Activated CD4-positive, alpha-beta T cell treated with anti-CD3 and anti-CD28 coated beads, Interleukin-2, amount 50 U/mL, for 48 hours (primary cell): ENCODE data around the gene NSD1.
"Not testable (repeated sequence)": the region's sequence is repeated elsewhere in the genome, so short reads cannot be mapped to it uniquely, and the experiment has no call there.

Source experiments
- DNase-seq, 2 experiments: peaks; one replicate each; pipeline ENCODE4 v3.0.0-alpha.2; 2020

NSD1 gene

DNA sequence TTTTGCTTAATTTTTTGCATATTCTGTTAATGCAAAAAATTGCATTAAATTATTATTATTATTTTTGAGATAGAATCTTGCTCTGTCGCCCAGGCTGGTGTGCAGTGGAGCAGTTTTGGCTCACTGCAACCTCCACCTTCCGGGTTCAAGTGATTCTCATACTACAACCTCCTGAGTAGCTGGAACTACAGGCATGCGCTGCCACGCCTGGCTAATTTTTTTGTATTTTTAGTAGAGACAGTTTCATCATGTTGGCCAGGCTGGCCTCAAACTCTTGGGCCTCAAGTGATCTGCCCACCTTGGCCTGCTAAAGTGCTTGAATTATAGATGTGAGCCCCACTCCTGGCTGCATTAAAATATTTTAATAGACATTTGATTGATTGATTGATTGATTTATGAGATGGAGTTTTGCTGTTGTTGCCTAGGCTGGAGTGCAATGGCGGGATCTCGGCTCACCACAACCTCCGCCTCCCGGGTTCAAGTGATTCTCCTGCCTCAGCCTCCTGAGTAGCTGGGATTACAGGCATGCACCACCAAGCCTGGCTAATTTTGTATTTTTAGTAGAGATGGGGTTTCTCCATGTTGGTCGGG is 44.4 kb downstream of the NSD1 start:
- not testable (repeated sequence) for DNase-seq

DNA sequence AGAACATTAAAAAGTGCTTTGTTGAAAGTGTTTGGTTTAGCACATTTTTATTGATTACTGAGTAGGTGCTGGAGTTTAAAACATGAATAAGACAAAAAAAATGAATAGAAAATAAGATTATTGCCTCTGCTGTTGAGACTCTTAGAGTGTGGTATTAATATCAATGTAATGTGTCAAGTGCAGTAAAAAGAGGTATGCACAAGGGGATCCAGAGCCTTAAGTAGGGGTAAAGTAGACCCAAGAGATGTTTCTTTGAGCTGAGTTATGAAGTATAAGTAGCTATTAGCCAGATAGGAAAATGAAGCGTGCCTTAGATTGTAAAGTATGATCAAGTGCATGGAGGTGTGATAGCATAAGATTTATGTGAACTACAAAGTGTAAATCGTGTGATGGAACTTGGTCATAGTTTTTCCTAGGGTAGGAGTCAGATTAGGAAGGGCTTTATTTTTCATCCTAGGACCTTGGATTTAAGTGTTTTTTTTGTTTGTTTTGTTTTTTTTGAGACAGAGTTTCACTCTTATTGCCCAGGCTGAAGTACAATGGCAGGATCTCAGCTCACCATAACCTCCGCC is 45.2 kb downstream of the NSD1 start:
- no peak for DNase-seq

- DNase-seq: no peak
Observed at GRCh38 chr5:177179431-177179830, 45.9 kb downstream of the NSD1 start.

- DNase-seq: no peak
Observed at GRCh38 chr5:177183142-177183541, 49.6 kb downstream of the NSD1 start.

GRCh38 chr5:177183766-177184360 is 50.3 kb downstream of the NSD1 start:
- no peak for DNase-seq

DNA sequence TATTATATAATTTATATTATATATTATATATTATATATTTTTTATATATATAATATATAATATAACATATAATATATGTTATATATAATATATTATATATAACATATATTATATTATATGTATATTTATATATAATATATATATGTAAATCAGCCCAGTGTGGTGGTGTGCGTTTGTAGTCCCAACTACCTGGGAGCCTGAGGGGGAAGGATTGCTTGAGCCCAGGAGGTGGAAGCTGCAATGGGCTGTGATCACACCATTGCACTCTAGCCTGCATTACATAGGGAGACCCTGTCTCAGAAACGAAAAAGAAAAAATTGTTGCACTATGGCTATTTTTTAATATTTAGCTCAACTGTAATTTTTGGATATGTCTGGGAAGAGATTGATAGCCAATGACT is 52.4 kb downstream of the NSD1 start:
- no peak for DNase-seq

GRCh38 chr5:177186645-177187044 is 53.1 kb downstream of the NSD1 start:
- DNase-seq: no peak

- no peak for DNase-seq
Observed at GRCh38 chr5:177188775-177189174, 55.2 kb downstream of the NSD1 start.

DNA sequence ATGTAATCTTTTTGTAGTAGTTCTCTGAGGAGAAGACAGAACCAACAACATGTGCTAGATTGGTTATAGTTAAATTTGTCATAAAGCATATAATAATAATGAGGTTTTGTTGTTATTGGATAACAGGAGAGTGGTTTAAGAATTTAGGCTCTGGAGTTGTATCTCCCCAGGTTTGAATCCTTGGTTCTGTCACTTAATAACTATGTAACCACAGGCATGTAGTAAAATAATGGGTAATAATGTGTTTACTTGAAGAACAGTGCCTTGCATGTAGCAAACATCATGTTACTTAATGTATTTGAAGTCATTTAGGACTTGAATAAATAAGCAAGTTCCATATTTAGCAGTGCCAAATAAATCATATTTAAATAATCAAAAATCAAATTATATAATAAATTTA is 55.8 kb downstream of the NSD1 start:
- DNase-seq: no peak

GRCh38 chr5:177189965-177190364 is 56.4 kb downstream of the NSD1 start:
- DNase-seq: no peak

DNA sequence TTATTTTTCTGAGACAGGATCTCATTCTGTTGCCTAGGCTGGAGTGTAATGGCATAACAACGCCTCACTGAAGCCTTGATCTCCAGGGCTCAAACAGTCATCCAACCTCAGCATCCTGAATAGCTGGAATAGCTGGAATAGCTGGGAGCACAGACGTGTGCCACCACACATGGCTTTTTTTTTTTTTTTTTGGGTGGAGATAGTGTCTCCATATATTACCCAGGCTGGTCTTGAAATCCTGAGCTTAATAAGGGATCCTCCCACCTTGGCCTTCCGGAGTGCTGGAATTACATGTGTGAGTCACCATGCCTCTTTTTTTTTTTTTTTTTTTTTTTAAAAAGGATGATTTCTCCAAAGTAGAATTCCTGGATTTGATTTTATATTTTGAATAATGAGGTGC is 60.7 kb downstream of the NSD1 start:
- no peak for DNase-seq

GRCh38 chr5:177195307-177195952 is 61.9 kb downstream of the NSD1 start:
- no peak for DNase-seq

GRCh38 chr5:177198738-177199137 is 65.2 kb downstream of the NSD1 start:
- DNase-seq: no peak

GRCh38 chr5:177204281-177204680 is 70.7 kb downstream of the NSD1 start:
- no peak for DNase-seq

DNA sequence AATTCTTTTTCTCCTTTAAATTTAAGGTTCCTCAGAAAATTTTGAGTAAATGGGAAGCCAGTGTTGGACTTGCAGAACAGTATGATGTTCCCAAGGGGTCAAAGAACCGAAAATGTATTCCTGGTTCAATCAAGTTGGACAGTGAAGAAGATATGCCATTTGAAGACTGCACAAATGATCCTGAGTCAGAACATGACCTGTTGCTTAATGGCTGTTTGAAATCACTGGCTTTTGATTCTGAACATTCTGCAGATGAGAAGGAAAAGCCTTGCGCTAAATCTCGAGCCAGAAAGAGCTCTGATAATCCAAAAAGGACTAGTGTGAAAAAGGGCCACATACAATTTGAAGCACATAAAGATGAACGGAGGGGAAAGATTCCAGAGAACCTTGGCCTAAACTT is 76.0 kb downstream of the NSD1 start:
- no peak for DNase-seq

GRCh38 chr5:177212242-177212641 is 78.7 kb downstream of the NSD1 start:
- no peak for DNase-seq

DNA sequence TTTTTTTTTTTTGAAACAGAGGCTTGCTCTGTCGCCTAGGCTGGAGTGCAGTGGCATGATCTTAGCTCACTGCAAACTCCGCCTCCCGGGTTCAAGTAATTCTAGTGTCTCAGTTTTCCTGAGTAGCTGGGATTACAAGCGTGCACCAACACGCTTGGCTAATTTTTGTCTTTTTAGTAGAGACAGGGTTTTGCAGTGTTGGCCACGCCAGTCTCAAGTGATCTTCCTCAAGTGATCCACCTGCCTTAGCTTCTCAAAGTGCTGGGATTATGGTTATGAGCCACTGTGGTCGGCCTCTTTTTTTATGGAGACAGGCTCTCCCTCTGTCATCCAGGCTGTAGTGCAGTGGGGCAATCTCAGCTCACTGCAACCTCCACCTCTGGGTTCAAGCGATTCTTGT is 87.0 kb downstream of the NSD1 start:
- DNase-seq: no peak

DNA sequence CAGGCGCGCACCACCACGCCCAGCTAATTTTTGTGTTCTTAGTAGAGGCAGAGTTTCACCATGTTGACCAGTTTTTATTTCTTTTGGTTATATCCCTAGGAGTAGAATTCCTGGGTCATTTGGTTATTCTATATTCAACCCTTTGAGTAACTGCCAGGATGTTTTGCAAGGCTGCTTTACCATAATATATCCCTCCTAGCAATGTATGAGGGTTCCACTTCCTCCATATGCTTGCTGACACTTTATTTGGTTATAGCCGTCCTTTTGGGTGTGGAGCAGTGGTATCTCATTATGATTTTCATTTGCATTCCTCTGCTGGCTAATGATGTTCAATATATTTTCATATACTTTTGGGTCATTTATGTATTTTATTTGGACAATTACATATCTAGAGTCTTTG is 88.7 kb downstream of the NSD1 start:
- DNase-seq: no peak

DNA sequence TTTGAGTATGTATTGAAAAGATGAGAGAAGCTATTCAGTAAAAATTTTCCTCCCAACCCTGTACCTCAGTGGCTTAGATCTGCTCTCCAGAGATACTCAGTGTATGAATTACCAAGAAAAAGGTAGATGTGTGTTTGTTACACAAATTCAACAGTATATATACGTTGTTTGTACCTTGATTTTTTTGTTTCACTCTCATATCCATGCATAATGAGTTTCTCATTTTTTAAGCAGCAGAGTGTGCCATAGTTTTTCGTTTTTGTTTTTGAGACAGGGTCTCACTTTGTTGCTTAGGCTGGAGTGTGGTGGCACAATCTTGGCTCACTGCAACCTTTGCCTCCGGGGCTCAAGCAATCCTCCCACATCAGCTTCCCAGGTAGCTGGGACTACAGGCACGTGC is 92.2 kb downstream of the NSD1 start:
- no peak for DNase-seq

DNA sequence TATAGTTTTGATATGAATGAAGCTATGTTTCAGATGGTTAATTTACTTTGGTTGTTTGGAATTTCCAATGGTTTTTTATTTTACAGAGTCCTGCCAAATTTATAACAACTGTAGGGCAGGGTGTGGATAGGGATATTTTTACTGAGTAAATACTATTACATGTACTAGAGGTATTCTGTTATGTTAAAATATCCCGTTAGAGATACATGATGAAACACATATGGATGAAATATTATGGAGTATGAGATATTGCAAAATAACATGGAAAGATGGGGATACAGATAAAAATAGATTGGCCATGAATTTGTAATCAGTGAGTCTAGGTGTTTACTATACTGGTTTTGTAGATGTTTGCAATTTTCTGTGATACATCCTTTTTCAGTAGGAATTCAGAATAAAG is 93.3 kb downstream of the NSD1 start:
- DNase-seq: no peak

DNA sequence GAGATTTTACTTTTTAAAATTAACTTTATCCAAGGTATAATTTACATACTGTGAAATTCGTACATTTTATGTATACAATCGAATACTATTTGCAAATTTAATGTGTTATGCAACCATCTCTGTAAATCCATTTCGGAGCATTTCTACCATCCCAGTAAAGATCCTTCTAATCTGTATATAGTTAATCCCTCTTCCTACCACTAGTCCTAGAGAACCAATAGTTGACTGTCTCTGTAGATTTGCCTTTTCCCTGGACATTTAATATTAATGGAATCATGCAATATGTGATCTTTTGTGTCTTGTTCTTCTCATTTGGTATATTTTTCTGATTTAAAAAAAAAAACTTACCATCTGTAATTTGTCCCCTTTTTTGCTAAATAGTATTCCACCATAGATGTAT is 95.2 kb downstream of the NSD1 start:
- no peak for DNase-seq

DNA sequence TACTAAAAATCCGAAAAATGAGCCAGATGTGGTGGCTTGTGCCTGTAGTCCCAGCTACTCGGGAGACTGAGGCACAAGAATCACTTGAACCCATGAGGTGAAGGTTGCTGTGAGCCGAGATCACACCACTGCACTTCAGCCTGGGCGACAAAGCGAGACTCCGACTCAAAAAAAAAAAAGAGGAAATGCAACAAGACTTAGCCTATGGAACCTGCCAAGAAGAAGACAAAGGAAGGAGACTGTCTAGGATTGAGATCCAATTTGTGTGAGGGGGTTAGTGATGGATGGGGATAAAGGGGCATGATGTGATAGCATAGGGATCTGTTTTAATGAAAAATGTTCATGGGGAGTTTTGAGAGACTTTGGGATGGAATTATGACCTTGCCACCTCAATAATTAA is 97.1 kb downstream of the NSD1 start:
- DNase-seq: no peak

- DNase-seq: no peak
Observed at GRCh38 chr5:177231479-177232250, 98.1 kb downstream of the NSD1 start.

- DNase-seq: no peak
Observed at GRCh38 chr5:177232358-177232757, 98.8 kb downstream of the NSD1 start.
